Activated T-helper 2 cell treated with anti-CD3 and anti-CD28 coated beads, Interferon-gamma antibody, Interleukin-2, Interleukin-4, amounts not matched to agents 10 μg/mL and 5 μg/mL and 100 μg/mL, durations not matched to agents 14 hours and 24 hours and 36 hours (primary cell): Measurements from ENCODE around the gene SLC22A23. TPM values are rescaled to one million over a fixed set of nuclear protein-coding genes. Genes with fewer than 3 reads are reported as not detected.

Experiments
- DNase-seq: peaks from one replicate; pipeline ENCODE4 v3.0.0; 2021; ENCODE audit warnings: low spot score
- H3K27ac Mint-ChIP-seq: one replicate; pipeline ENCODE4 v1.8.0; 2021; ENCODE audit warnings: mixed read lengths
- H3K27me3 Mint-ChIP-seq: one replicate; pipeline ENCODE4 v1.8.0; 2021; ENCODE audit warnings: low read depth, mixed read lengths
- H3K36me3 Mint-ChIP-seq: one replicate; pipeline ENCODE4 v1.8.0; 2021; ENCODE audit warnings: low read depth, mixed read lengths
- H3K4me1 Mint-ChIP-seq: one replicate; pipeline ENCODE4 v1.8.0; 2021; ENCODE audit warnings: low read depth, mixed read lengths
- H3K4me3 Mint-ChIP-seq: one replicate; pipeline ENCODE4 v1.8.0; 2021; ENCODE audit warnings: low read depth, mild to moderate bottlenecking, moderate library complexity, mixed read lengths
- H3K9me3 Mint-ChIP-seq: one replicate; pipeline ENCODE4 v1.8.0; 2021; ENCODE audit warnings: mixed read lengths
- intact Hi-C: fragments of 100-400 bp; cut with micrococcal nuclease; formaldehyde crosslinking; loops from one replicate; pipeline ENCODE4 v1.15.1; 2023
- total RNA-seq: library from RNA; stranded (reverse); gene quantifications from 2 replicates; pipeline ENCODE4 v1.2.3, GENCODE V29; 2022

Gene SLC22A23
- total RNA-seq, 1 donor from 2014 or later: 0.07 TPM

GRCh38 chr6:3450888-3451287 lies 6.0 kb downstream of the SLC22A23 start:
- Mint-ChIP-seq H3K36me3 (no peaks in the 10 kb centered on the region), H3K27me3 (peaks cover 26% of the 10 kb centered on the region), H3K27ac (no peak overlapping the region), H3K4me1 (no peaks in the 10 kb centered on the region), H3K4me3 (no peak overlapping the region), H3K9me3 (no peaks in the 10 kb centered on the region)
- intact Hi-C loops: no loop called here
- no peak for DNase-seq

DNA sequence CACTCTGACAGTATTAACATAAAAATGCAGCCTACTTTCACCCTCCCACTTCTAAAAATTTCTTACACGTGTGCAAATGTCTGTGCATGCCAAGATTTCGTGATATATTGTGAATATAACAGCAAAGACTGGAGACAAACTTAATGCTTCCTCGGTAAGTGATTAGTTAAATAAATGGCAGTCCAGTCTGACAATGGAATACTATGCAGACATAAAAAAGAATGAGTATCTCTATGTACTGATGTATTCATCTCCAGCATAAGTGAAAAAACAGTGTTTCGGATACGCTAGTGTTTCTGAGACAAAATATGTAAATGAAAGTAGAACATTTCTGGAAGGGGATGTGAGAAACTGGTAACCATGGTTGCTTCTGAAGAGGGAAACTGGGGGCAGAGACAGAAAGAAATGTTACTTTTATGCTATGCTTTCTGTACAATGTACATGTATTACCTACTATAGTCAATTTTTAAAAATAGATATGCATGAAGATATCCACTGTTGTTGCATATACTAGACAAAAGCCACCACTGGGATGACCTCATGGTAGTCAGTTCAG lies 7.0 kb downstream of the SLC22A23 start:
- intact Hi-C loops: no loop called here
- DNase-seq: no peak
- H3K27ac Mint-ChIP-seq: no peak overlapping the region

GRCh38 chr6:3449321-3449720 lies 7.5 kb downstream of the SLC22A23 start:
- intact Hi-C loops: no loop called here

More for the DNA sequence above, 7.0 kb downstream of the SLC22A23 start:
- H3K27me3 Mint-ChIP-seq: peaks cover 26% of the 10 kb centered on the region
- H3K4me3 Mint-ChIP-seq: no peak overlapping the region
- no peaks in the 10 kb centered on the region for H3K4me1 Mint-ChIP-seq
- no peaks in the 10 kb centered on the region for H3K36me3 Mint-ChIP-seq
- H3K9me3 Mint-ChIP-seq: no peaks in the 10 kb centered on the region

DNA sequence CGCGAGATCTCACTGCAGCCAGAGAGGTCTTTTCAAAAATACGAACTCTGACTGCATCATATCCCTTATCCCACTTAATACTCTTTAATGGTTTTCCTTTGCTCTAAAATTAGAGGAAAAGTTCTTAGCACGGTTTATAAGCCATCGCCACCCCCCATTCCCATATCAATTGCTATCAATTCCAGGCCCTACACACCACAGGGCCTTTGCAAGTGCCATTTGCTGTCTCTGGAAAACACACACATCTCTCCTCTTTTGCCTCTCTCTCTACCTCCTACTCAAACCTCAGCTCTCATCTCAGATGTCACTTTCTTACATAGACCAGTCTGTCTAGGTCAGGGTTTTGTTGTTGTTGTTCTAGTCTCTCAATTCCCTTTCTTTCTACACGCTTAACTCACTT lies 9.8 kb downstream of the SLC22A23 start:
- intact Hi-C loops: no loop called here
- no peak for DNase-seq
- Mint-ChIP-seq H3K36me3 (no peaks in the 10 kb centered on the region), H3K27ac (no peak overlapping the region), H3K9me3 (no peaks in the 10 kb centered on the region), H3K27me3 (peaks cover 23% of the 10 kb centered on the region), H3K4me3 (no peak overlapping the region), H3K4me1 (no peaks in the 10 kb centered on the region)

More at GRCh38 chr6:3449321-3449720, 7.5 kb downstream of the SLC22A23 start:
- no peak overlapping the region for H3K27ac Mint-ChIP-seq
- DNase-seq: no peak
- H3K4me1 Mint-ChIP-seq: no peaks in the 10 kb centered on the region
- H3K4me3 Mint-ChIP-seq: no peak overlapping the region
- no peaks in the 10 kb centered on the region for H3K36me3 Mint-ChIP-seq
- H3K9me3 Mint-ChIP-seq: no peaks in the 10 kb centered on the region
- peaks cover 27% of the 10 kb centered on the region for H3K27me3 Mint-ChIP-seq

- Mint-ChIP-seq H3K9me3 (no peaks in the 10 kb centered on the region), H3K4me1 (no peaks in the 10 kb centered on the region), H3K36me3 (no peaks in the 10 kb centered on the region), H3K27me3 (peaks cover 15% of the 10 kb centered on the region), H3K4me3 (no peak overlapping the region), H3K27ac (no peak overlapping the region)
- DNase-seq: no peak
- intact Hi-C loops: no loop called here
These were observed 10.7 kb downstream of the SLC22A23 start for GRCh38 chr6:3446184-3446583.

DNA sequence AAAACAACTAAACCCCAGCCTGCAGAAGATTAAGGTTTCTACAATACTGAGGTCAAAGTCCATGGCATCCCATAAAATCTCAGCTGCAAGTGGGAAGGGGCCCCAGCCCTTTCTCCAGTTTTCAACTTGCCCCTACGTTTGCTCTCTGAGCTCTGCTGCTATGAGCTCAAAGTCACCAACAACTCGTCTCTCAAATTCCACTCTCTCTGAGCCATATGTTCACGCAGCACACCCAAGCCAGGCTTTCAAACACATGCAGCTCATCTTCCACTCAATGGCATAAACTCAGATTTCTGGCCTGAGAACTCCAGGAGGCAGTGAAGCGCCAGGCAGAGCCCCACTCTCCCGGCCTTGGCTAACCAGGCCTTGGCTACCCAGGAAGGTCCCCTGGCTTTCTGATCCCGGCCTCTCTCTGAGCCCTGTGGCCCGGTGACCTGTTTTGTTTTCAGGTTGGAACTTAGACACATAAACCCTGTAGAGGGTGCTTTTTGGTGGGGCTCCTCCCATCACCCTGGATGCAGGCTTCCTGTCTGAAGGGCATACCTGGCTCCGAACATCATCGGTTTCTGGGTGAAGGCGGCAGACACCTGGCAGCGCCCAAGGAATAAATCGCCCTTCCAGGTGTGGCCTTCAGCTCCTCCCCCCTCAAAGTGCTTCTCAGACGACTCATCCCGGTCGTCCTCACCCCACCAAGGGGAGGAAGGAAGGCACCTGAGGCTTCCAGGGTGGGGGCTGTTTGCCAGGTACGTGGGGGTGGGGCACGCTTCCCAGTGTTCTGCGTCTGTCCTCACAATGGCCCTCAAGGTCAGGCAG lies 12.4 kb downstream of the SLC22A23 start:
- Mint-ChIP-seq H3K27ac (no peak overlapping the region), H3K36me3 (no peaks in the 10 kb centered on the region), H3K4me3 (no peak overlapping the region), H3K4me1 (no peaks in the 10 kb centered on the region), H3K27me3 (peaks cover 9% of the 10 kb centered on the region), H3K9me3 (no peaks in the 10 kb centered on the region)
- DNase-seq: no peak
- intact Hi-C loops: no loop called here

DNA sequence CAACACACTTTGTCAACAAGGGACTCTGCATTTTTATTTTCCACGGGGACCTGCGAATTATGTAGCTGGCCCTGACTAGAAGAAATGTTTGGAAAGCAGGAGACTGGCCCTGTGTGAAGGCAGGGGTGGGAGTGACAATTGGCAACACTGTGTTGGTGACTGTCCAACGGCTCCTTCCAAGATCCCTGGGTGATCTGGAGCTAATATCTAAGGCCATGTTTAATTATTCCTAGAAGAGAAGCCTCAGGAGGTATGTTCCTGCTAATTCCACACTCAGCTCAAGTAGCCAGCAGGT lies 13.7 kb downstream of the SLC22A23 start:
- H3K36me3 Mint-ChIP-seq: no peaks in the 10 kb centered on the region
- no peaks in the 10 kb centered on the region for H3K4me1 Mint-ChIP-seq
- no peaks in the 10 kb centered on the region for H3K9me3 Mint-ChIP-seq
- intact Hi-C loops: no loop called here
- H3K27me3 Mint-ChIP-seq: peaks cover 4% of the 10 kb centered on the region
- H3K27ac Mint-ChIP-seq: no peak overlapping the region
- no peak overlapping the region for H3K4me3 Mint-ChIP-seq
- DNase-seq: no peak

GRCh38 chr6:3442431-3443220 lies 14.2 kb downstream of the SLC22A23 start:
- H3K9me3 Mint-ChIP-seq: no peaks in the 10 kb centered on the region
- intact Hi-C loops: no loop called here
- H3K4me3 Mint-ChIP-seq: no peak overlapping the region
- H3K4me1 Mint-ChIP-seq: no peaks in the 10 kb centered on the region
- H3K27ac Mint-ChIP-seq: no peak overlapping the region
- H3K36me3 Mint-ChIP-seq: no peaks in the 10 kb centered on the region
- H3K27me3 Mint-ChIP-seq: peaks cover 4% of the 10 kb centered on the region
- DNase-seq: no peak

DNA sequence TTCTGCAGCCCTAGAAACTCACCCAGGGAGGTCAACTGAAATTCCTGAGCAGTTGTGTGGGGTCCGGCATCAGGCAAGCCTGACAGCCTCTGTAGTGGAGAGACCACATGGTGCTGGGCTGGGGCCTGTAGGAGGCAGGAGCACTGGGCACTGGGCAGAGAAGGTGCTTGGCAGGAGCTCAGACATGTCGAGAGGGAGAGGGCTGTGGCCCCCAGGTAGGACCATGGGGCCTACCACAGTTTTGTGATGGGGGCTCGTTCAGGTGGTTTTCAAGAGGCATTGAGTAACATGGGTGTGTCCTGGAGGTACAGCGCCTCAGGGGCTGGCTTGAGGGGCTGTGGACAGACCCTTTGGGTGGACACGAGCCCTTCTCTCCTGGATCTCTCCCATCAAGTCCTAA lies 15.9 kb downstream of the SLC22A23 start:
- no peak overlapping the region for H3K27ac Mint-ChIP-seq
- H3K36me3 Mint-ChIP-seq: no peaks in the 10 kb centered on the region
- no peak overlapping the region for H3K4me3 Mint-ChIP-seq

DNA sequence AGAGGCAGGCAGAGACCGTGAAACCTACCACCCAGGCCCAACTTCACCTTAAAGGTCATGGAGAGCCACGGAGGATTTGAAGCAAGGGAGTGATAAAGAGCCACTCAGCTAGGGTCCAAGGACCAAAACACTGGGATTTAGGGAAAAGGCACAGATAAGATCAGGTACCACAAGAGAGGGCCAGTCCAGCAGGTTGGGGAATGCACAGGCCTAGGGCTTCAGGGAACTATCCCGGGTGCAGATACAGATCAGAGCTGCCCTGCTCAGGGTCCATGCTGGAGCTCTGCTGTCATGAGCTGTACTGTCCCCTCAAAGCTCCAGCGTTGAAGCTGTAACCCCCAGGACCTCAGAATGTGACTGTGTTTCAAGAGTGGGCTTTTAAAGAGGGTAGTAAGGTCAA lies 16.9 kb downstream of the SLC22A23 start:
- intact Hi-C loops: no loop called here
- Mint-ChIP-seq H3K36me3 (no peaks in the 10 kb centered on the region), H3K27me3 (peaks cover 6% of the 10 kb centered on the region), H3K9me3 (no peaks in the 10 kb centered on the region), H3K4me3 (no peak overlapping the region), H3K27ac (no peak overlapping the region), H3K4me1 (no peaks in the 10 kb centered on the region)
- no peak for DNase-seq

More for the DNA sequence above, 15.9 kb downstream of the SLC22A23 start:
- no peaks in the 10 kb centered on the region for H3K9me3 Mint-ChIP-seq
- intact Hi-C loops: no loop called here
- DNase-seq: no peak
- H3K27me3 Mint-ChIP-seq: peaks cover 6% of the 10 kb centered on the region
- H3K4me1 Mint-ChIP-seq: no peaks in the 10 kb centered on the region

DNA sequence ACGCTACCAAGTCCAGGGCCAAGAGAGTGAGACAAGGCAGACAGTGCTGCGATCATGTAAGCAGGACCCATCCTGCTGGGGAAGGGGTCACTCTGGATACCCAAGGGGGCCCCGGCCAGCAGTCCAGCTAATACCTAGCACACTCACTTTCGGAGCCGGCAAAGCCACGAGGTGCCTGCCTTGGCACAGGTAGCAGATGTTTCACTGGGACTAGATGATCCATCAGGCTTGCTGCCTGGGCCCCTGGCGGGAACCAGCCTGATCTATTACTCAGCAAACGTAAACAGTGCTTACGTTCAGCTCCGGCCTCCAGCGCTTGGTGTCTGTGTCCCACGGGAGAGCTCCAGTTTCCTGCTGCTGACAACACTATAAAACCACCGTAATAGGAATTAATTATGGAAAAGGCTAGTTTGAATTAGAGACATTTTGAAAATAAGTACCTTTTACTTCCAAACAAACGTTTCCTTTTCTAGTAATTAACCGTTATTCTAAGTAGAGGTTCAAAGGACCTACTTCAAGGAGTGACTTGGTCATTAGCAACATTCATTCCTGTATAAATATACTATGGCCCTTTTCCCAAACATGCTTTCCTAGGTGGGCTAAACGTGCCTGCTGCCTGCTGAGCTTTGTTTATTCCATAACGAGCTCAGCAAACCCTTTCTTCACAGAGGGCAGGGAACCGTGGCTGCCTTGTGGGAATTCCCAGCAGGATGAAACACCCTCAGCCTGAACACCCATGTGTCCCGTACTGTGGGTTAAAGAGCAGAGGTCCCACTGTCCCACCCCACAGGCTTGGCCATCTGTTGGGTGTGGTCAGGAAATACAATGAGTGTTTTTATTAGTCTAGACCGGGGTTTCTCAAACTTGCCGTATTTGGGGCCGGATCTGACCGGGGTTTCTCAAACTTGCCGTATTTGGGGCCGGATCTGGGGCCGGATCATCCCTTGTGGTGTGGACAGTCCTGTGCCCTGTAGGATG lies 18.4 kb downstream of the SLC22A23 start:
- DNase-seq: no peak
- Mint-ChIP-seq H3K9me3 (no peaks in the 10 kb centered on the region), H3K36me3 (no peaks in the 10 kb centered on the region), H3K4me1 (no peaks in the 10 kb centered on the region), H3K27ac (no peak overlapping the region), H3K27me3 (peaks cover 2% of the 10 kb centered on the region), H3K4me3 (no peak overlapping the region)
- intact Hi-C loops: no loop called here

GRCh38 chr6:3433005-3433404 lies 23.8 kb downstream of the SLC22A23 start:
- no peak for DNase-seq
- no peaks in the 10 kb centered on the region for H3K9me3 Mint-ChIP-seq
- intact Hi-C loops: no loop called here
- H3K4me1 Mint-ChIP-seq: no peaks in the 10 kb centered on the region
- no peaks in the 10 kb centered on the region for H3K36me3 Mint-ChIP-seq
- H3K27me3 Mint-ChIP-seq: peaks cover 4% of the 10 kb centered on the region
- H3K27ac Mint-ChIP-seq: no peak overlapping the region
- H3K4me3 Mint-ChIP-seq: no peak overlapping the region
